DND-41 (cell line): ENCODE data around the gene NGB.

ENCODE experiments used
- CTCF ChIP-seq: IDR thresholded peaks from 2 replicates; pipeline ENCODE4 v1.5.1; 2012; ENCODE audit warnings: borderline replicate concordance, low read length, moderate library complexity, mild to moderate bottlenecking; ENCODE audit not compliant: poor library complexity, severe bottlenecking; ENCODE audit errors: extremely low read depth
- EZH2 ChIP-seq: IDR thresholded peaks from 3 replicates; pipeline ENCODE4 v1.6.1; 2012; ENCODE audit warnings: borderline replicate concordance, low read depth, mild to moderate bottlenecking, moderate library complexity, low read length, inconsistent platforms; ENCODE audit not compliant: severe bottlenecking

DNA sequence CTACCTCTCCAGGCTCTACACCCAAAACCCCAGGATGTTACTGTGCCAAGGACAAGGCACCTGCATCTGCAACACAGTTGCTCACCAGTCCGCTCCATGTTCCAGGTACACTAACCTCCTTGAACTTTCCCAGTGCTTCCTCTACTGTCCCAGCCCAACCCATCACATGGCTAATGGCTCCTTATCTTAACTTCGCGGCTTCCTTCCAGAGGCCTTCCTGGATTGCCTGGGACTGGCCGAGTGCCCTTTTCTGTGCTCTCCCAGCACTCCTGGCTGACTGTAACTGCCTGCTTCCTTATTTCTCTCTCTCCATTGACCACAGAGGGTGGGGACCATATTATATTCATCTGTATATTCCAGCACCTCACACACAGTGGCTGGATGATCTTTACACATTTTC, 28.8 kb upstream of the NGB start:
- no peak for TF ChIP-seq CTCF
- no peak for TF ChIP-seq EZH2
